GM23338 (cell line): ENCODE data around the gene APH1B. TPM values are rescaled to one million over a fixed set of nuclear protein-coding genes. Genes with fewer than 3 reads are reported as not detected.
A peak's percentile ranks its signal among the peaks of the same experiment; 100 is the strongest.

Experiments used
- ATAC-seq: fragments of 200-7000 bp; cut with Tn5 transposase; 3 replicates; pipeline ENCODE4 v1.9.1; 2020
- DNase-seq: peaks from one replicate; pipeline ENCODE4 v3.0.0-alpha.2; 2015; ENCODE audit warnings: low spot score
- H2AFZ ChIP-seq: fragments of 200-600 bp; sonication (generic); 2 replicates; pipeline ENCODE4 v1.8.0; 2016; ENCODE audit warnings: antibody characterized with exemption, mild to moderate bottlenecking, moderate library complexity
- H3F3A ChIP-seq: fragments of 200-600 bp; sonication (generic); replicated peaks from 2 replicates; pipeline ENCODE4 v1.8.0; 2017; ENCODE audit warnings: antibody characterized with exemption, mixed run types, low read depth
- H3K27ac ChIP-seq: fragments of 200-600 bp; sonication (generic); 2 replicates; pipeline ENCODE4 v1.6.1; 2016; ENCODE audit warnings: low read depth
- H3K27me3 ChIP-seq: fragments of 200-600 bp; sonication (generic); 2 replicates; pipeline ENCODE4 v1.8.0; 2016; ENCODE audit warnings: mild to moderate bottlenecking, mixed run types, moderate library complexity; ENCODE audit not compliant: insufficient read depth
- H3K36me3 ChIP-seq: fragments of 200-600 bp; sonication (generic); 2 replicates; pipeline ENCODE4 v1.8.0; 2016; ENCODE audit warnings: mild to moderate bottlenecking; ENCODE audit not compliant: insufficient read depth
- H3K4me1 ChIP-seq: fragments of 200-600 bp; sonication (generic); 2 replicates; pipeline ENCODE4 v1.8.0; 2016; ENCODE audit warnings: mild to moderate bottlenecking, moderate library complexity; ENCODE audit not compliant: insufficient read depth
- H3K4me2 ChIP-seq: fragments of 200-600 bp; sonication (generic); 2 replicates; pipeline ENCODE4 v1.7.1; 2017; ENCODE audit warnings: mixed run types
- H3K4me3 ChIP-seq: fragments of 200-600 bp; sonication (generic); 2 replicates; pipeline ENCODE4 v1.6.1; 2016; ENCODE audit warnings: mixed run types
- H3K79me2 ChIP-seq: fragments of 200-600 bp; sonication (generic); replicated peaks from 2 replicates; pipeline ENCODE4 v1.8.0; 2017; ENCODE audit warnings: mild to moderate bottlenecking; ENCODE audit not compliant: insufficient read depth
- H3K9me2 ChIP-seq: fragments of 200-600 bp; sonication (generic); 2 replicates; pipeline ENCODE4 v1.8.0; 2017; ENCODE audit not compliant: insufficient read depth
- H4K20me1 ChIP-seq: fragments of 200-600 bp; sonication (generic); replicated peaks from 2 replicates; pipeline ENCODE4 v1.8.0; 2017; ENCODE audit warnings: mild to moderate bottlenecking; ENCODE audit not compliant: insufficient read depth
- H3K27ac Mint-ChIP-seq: 2 replicates; pipeline ENCODE4 v1.8.0; 2020; ENCODE audit warnings: inconsistent platforms, mild to moderate bottlenecking, moderate library complexity, mixed read lengths
- H3K27me3 Mint-ChIP-seq: 3 replicates; pipeline ENCODE4 v1.8.0; 2022; ENCODE audit warnings: low read depth, mild to moderate bottlenecking, moderate library complexity, mixed read lengths, inconsistent platforms; ENCODE audit not compliant: insufficient read depth, poor library complexity
- H3K36me3 Mint-ChIP-seq: 3 replicates; pipeline ENCODE4 v1.8.0; 2021; ENCODE audit warnings: low read depth, mild to moderate bottlenecking, inconsistent platforms, moderate library complexity, mixed read lengths
- H3K4me1 Mint-ChIP-seq: 3 replicates; pipeline ENCODE4 v1.8.0; 2020; ENCODE audit warnings: mild to moderate bottlenecking, inconsistent platforms, mixed read lengths
- H3K4me3 Mint-ChIP-seq: 3 replicates; pipeline ENCODE4 v1.8.0; 2021; ENCODE audit warnings: moderate library complexity, mild to moderate bottlenecking, inconsistent platforms, mixed read lengths
- H3K9me3 Mint-ChIP-seq: 3 replicates; pipeline ENCODE4 v1.8.0; 2020; ENCODE audit warnings: moderate library complexity, mild to moderate bottlenecking, inconsistent platforms, mixed read lengths
- CREB1 ChIP-seq: fragments of 250-450 bp; sonication (Bioruptor Pico); IDR thresholded peaks from 2 replicates; pipeline ENCODE4 v1.5.0; 2020; ENCODE audit warnings: low read depth, mild to moderate bottlenecking, moderate library complexity
- CTCF ChIP-seq, 2 experiments: fragments of 200-600 bp in 1 of 2; sonication (generic) in 1 of 2; conservative IDR thresholded peaks; 2 replicates each; pipeline versions ENCODE4 v1.5.1 to v1.6.1; 2016 to 2017; ENCODE audit warnings: antibody characterized with exemption in 2 of 2, low read depth in 2 of 2, mild to moderate bottlenecking in 2 of 2, moderate library complexity in 1 of 2
- ETS1 ChIP-seq: IDR thresholded peaks from 2 replicates; pipeline ENCODE4 v1.6.1; 2016; ENCODE audit warnings: antibody characterized with exemption
- EZH2 ChIP-seq: fragments of 200-600 bp; sonication (generic); IDR thresholded peaks from one replicate; pipeline ENCODE4 v1.8.0; 2017; ENCODE audit warnings: antibody characterized with exemption, mild to moderate bottlenecking, low read depth; ENCODE audit not compliant: unreplicated experiment
- EZH2phosphoT487 ChIP-seq: fragments of 200-600 bp; sonication (generic); IDR thresholded peaks from one replicate; pipeline ENCODE4 v1.8.1; 2018; ENCODE audit warnings: antibody characterized with exemption; ENCODE audit not compliant: unreplicated experiment
- JUNB ChIP-seq: IDR thresholded peaks from one replicate; pipeline ENCODE4 v1.6.1; 2016; ENCODE audit warnings: antibody characterized with exemption; ENCODE audit not compliant: unreplicated experiment
- NANOG ChIP-seq: IDR thresholded peaks from 2 replicates; pipeline ENCODE4 v1.6.1; 2016; ENCODE audit warnings: antibody characterized with exemption, borderline replicate concordance
- POLR2AphosphoS5 ChIP-seq: IDR thresholded peaks from 2 replicates; pipeline ENCODE4 v1.6.1; 2016; ENCODE audit warnings: antibody characterized with exemption, low read depth
- STAT1 ChIP-seq: IDR thresholded peaks from one replicate; pipeline ENCODE4 v1.6.1; 2016; ENCODE audit warnings: antibody characterized with exemption; ENCODE audit not compliant: unreplicated experiment
- ZNF114 ChIP-seq: fragments of 250-450 bp; sonication (Bioruptor Pico); IDR thresholded peaks from 2 replicates; pipeline ENCODE4 v1.5.0; 2020; ENCODE audit warnings: mild to moderate bottlenecking, moderate library complexity
- ZNF331 ChIP-seq: fragments of 250-450 bp; sonication (Bioruptor Pico); IDR thresholded peaks from 2 replicates; pipeline ENCODE4 v1.5.0; 2020; ENCODE audit warnings: low read depth, mild to moderate bottlenecking, moderate library complexity
- long read RNA-seq: library from polyadenylated mRNA; unstranded; transcript quantifications from one replicate; pipeline ENCODE4 v2.0.0, GENCODE V29; 2020; ENCODE audit not compliant: unreplicated experiment
- polyA plus RNA-seq: library from polyadenylated mRNA; unstranded; fragments of >200 nt; fragmentation: Nextera tagmentation; extraction: Ambion mirVana; gene quantifications from 2 replicates; pipeline ENCODE4 v1.2.1, GENCODE V29; 2016
- total RNA-seq: library from RNA; depleted of rRNA; stranded (reverse); fragments of >200 nt; shearing (Covaris generic); gene quantifications from 2 replicates; pipeline ENCODE4 v1.2.3, GENCODE V29; 2014; rRNA removed
- TF ChIP-seq, protein P1 (sequence below): fragments of 250-450 bp; sonication (Bioruptor Pico); IDR thresholded peaks from 2 replicates; pipeline ENCODE4 v1.5.0; 2020; ENCODE audit warnings: mild to moderate bottlenecking, moderate library complexity

APH1B gene
- total RNA-seq (23.8 and 24.4 TPM in 2 replicates), polyA plus RNA-seq (14.3 and 16.3 TPM in 2 replicates)
- long read RNA-seq, full-length matches to known transcripts, result 3 of 6 reads
- long read RNA-seq, partial matches to known transcripts, result 1 of 6 reads
- long read RNA-seq, other reads (novel, unspliced or antisense), result 2 of 6 reads

- peak within 1 kb of the TSS; percentile 84 for H3K4me3 ChIP-seq
- peaks cover 18% of the 10 kb centered on the region for H3K4me1 ChIP-seq
- H3K36me3 Mint-ChIP-seq, result peaks cover 24% of the 10 kb centered on the region
- DNase-seq, result peak; percentile 89
- H3K9me3 Mint-ChIP-seq, result peaks cover 15% of the 10 kb centered on the region; the same call in 2 of the 3 replicates
- peaks cover 7% of the 10 kb centered on the region for H3K27me3 Mint-ChIP-seq
- peaks cover 28% of the 10 kb centered on the region for H3K4me1 Mint-ChIP-seq
- no peaks in the 10 kb centered on the region for H3K79me2 ChIP-seq
- H3K9me2 ChIP-seq, result no peaks in the 10 kb centered on the region
- H3K27me3 ChIP-seq, result 0 out of 2 replicates have a peak, but pooled peaks cover 5% of the 10 kb centered on the region
- H2AFZ ChIP-seq, result peak within 1 kb of the TSS; percentile 96
- H3K27ac ChIP-seq, result peak within 1 kb of the TSS; percentile 89
- H3K27ac Mint-ChIP-seq, result peak within 1 kb of the TSS; percentile 90
- H3K4me2 ChIP-seq, result peak within 1 kb of the TSS; percentile 87
- H3F3A ChIP-seq, result 0 out of 2 replicates have a peak, but pooled peaks cover 6% of the 10 kb centered on the region
- peak within 1 kb of the TSS; percentile 88 for H3K4me3 Mint-ChIP-seq
- H3K36me3 ChIP-seq, result no peaks in the 10 kb centered on the region; the same call in 1 of the 2 replicates
- no peaks in the 10 kb centered on the region for H4K20me1 ChIP-seq
- ATAC-seq, result peak; percentile 91
- TF ChIP-seq STAT1, result no peak
- TF ChIP-seq NANOG, result no peak
- TF ChIP-seq POLR2AphosphoS5, result peak; percentile 60
- TF ChIP-seq CTCF (conservative IDR thresholded peaks at IDR 0.05; ENCODE audit: low read depth in 2 of 2), result no peak
- TF ChIP-seq JUNB, result no peak
- TF ChIP-seq ZNF114 (CRISPR knock-in tag), result no peak
- TF ChIP-seq ZNF331, result no peak
- peak; percentile 22; the same call in 1 of the 2 replicates for TF ChIP-seq CREB1 (CRISPR knock-in tag)
- no peak for TF ChIP-seq EZH2
- TF ChIP-seq ETS1, result 0 out of 2 replicates have a peak, but pooled peaks have one; percentile 24
- no peak for TF ChIP-seq EZH2phosphoT487
- TF ChIP-seq, protein P1, sequence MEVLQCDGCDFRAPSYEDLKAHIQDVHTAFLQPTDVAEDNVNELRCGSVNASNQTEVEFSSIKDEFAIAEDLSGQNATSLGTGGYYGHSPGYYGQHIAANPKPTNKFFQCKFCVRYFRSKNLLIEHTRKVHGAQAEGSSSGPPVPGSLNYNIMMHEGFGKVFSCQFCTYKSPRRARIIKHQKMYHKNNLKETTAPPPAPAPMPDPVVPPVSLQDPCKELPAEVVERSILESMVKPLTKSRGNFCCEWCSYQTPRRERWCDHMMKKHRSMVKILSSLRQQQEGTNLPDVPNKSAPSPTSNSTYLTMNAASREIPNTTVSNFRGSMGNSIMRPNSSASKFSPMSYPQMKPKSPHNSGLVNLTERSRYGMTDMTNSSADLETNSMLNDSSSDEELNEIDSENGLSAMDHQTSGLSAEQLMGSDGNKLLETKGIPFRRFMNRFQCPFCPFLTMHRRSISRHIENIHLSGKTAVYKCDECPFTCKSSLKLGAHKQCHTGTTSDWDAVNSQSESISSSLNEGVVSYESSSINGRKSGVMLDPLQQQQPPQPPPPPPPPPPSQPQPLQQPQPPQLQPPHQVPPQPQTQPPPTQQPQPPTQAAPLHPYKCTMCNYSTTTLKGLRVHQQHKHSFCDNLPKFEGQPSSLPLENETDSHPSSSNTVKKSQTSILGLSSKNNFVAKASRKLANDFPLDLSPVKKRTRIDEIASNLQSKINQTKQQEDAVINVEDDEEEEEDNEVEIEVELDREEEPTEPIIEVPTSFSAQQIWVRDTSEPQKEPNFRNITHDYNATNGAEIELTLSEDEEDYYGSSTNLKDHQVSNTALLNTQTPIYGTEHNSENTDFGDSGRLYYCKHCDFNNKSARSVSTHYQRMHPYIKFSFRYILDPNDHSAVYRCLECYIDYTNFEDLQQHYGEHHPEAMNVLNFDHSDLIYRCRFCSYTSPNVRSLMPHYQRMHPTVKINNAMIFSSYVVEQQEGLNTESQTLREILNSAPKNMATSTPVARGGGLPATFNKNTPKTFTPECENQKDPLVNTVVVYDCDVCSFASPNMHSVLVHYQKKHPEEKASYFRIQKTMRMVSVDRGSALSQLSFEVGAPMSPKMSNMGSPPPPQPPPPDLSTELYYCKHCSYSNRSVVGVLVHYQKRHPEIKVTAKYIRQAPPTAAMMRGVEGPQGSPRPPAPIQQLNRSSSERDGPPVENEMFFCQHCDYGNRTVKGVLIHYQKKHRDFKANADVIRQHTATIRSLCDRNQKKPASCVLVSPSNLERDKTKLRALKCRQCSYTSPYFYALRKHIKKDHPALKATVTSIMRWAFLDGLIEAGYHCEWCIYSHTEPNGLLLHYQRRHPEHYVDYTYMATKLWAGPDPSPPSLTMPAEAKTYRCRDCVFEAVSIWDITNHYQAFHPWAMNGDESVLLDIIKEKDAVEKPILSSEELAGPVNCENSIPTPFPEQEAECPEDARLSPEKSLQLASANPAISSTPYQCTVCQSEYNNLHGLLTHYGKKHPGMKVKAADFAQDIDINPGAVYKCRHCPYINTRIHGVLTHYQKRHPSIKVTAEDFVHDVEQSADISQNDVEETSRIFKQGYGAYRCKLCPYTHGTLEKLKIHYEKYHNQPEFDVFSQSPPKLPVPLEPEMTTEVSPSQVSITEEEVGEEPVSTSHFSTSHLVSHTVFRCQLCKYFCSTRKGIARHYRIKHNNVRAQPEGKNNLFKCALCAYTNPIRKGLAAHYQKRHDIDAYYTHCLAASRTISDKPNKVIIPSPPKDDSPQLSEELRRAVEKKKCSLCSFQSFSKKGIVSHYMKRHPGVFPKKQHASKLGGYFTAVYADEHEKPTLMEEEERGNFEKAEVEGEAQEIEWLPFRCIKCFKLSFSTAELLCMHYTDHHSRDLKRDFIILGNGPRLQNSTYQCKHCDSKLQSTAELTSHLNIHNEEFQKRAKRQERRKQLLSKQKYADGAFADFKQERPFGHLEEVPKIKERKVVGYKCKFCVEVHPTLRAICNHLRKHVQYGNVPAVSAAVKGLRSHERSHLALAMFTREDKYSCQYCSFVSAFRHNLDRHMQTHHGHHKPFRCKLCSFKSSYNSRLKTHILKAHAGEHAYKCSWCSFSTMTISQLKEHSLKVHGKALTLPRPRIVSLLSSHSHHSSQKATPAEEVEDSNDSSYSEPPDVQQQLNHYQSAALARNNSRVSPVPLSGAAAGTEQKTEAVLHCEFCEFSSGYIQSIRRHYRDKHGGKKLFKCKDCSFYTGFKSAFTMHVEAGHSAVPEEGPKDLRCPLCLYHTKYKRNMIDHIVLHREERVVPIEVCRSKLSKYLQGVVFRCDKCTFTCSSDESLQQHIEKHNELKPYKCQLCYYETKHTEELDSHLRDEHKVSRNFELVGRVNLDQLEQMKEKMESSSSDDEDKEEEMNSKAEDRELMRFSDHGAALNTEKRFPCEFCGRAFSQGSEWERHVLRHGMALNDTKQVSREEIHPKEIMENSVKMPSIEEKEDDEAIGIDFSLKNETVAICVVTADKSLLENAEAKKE (CRISPR knock-in tag), result no peak
Measured at GRCh38 chr15:63277038-63277892, at the start of gene APH1B. APH1B (plus strand) TSS chr15:63277605; CDS start chr15:63277624, 19 bp downstream.
